Fibroblast of upper back skin (primary cell): Measurements from ENCODE around the gene ZNF653.
"Not testable (repeated sequence)": the region's sequence is repeated elsewhere in the genome, so short reads cannot be mapped to it uniquely, and the experiment has no call there.

Source experiments
- DNase-seq: peaks from one replicate; pipeline ENCODE4 v3.0.0-alpha.2; 2013

Gene ZNF653

GRCh38 chr19:11480715-11481533, 24.7 kb downstream of the ZNF653 start, which contains the start of gene ELAVL3:
Gene ELAVL3, minus strand, starts transcription at chr19:11481046. Its CDS starts 438 bp downstream, at chr19:11480608.
- DNase-seq: no peak

GRCh38 chr19:11479898-11480714, 25.5 kb downstream of the ZNF653 start:
- DNase-seq: no peak

- no peak for DNase-seq
These were observed 26.3 kb downstream of the ZNF653 start for GRCh38 chr19:11479090-11479897.

GRCh38 chr19:11478167-11479089, 27.2 kb downstream of the ZNF653 start:
- no peak for DNase-seq

GRCh38 chr19:11475861-11476260, 29.8 kb downstream of the ZNF653 start:
- no peak for DNase-seq

- not testable (repeated sequence) for DNase-seq
These were observed 30.3 kb downstream of the ZNF653 start for GRCh38 chr19:11475343-11475742.

- DNase-seq: no peak
These were observed 31.9 kb downstream of the ZNF653 start for GRCh38 chr19:11473725-11474124.

GRCh38 chr19:11468266-11468845, 37.3 kb downstream of the ZNF653 start:
- DNase-seq: not testable (repeated sequence)

GRCh38 chr19:11465600-11465999, 40.0 kb downstream of the ZNF653 start:
- no peak for DNase-seq

GRCh38 chr19:11464333-11465265, 41.0 kb downstream of the ZNF653 start:
- no peak for DNase-seq

GRCh38 chr19:11463391-11463790, 42.2 kb downstream of the ZNF653 start:
- no peak for DNase-seq

- DNase-seq: no peak
These were observed 44.2 kb downstream of the ZNF653 start for GRCh38 chr19:11461453-11461852.

GRCh38 chr19:11460207-11460606, 45.4 kb downstream of the ZNF653 start:
- no peak for DNase-seq

- not testable (repeated sequence) for DNase-seq
These were observed 46.7 kb downstream of the ZNF653 start for GRCh38 chr19:11458912-11459311.

- no peak for DNase-seq
These were observed 47.3 kb downstream of the ZNF653 start for GRCh38 chr19:11458236-11458900.

- no peak for DNase-seq
These were observed 47.8 kb downstream of the ZNF653 start for GRCh38 chr19:11457831-11458230.

- no peak for DNase-seq
These were observed 48.5 kb downstream of the ZNF653 start for GRCh38 chr19:11457115-11457514.

- no peak for DNase-seq
These were observed 49.0 kb downstream of the ZNF653 start for GRCh38 chr19:11456659-11457058.

- DNase-seq: not testable (repeated sequence)
These were observed 50.4 kb downstream of the ZNF653 start for GRCh38 chr19:11455233-11455554.
